Loucy (cell line): ENCODE results near the gene FAM83D.
A peak's percentile ranks its signal among the peaks of the same experiment; 100 is the strongest.
"Not testable (repeated sequence)": the region's sequence is repeated elsewhere in the genome, so short reads cannot be mapped to it uniquely, and the experiment has no call there.

Experiments used
- H2AFZ ChIP-seq: fragments of 200-600 bp; sonication (generic); 2 replicates; pipeline ENCODE4 v1.6.0; 2016; ENCODE audit warnings: antibody characterized with exemption, mild to moderate bottlenecking, low read length, moderate library complexity
- H3F3A ChIP-seq: fragments of 200-600 bp; 2 replicates; pipeline ENCODE4 v1.6.0; 2016; ENCODE audit warnings: antibody characterized with exemption, low read depth, mild to moderate bottlenecking
- H3K27me3 ChIP-seq: fragments of 200-600 bp; sonication (generic); 2 replicates; pipeline ENCODE4 v1.6.1; 2014; ENCODE audit warnings: low read length, mild to moderate bottlenecking; ENCODE audit not compliant: insufficient read depth, poor library complexity, severe bottlenecking
- H3K36me3 ChIP-seq: fragments of 200-600 bp; sonication (generic); 2 replicates; pipeline ENCODE4 v1.6.1; 2016; ENCODE audit warnings: low read length; ENCODE audit not compliant: insufficient read depth
- H3K4me1 ChIP-seq: fragments of 200-600 bp; sonication (generic); 2 replicates; pipeline ENCODE4 v1.5.1; 2014; ENCODE audit warnings: low read length, mild to moderate bottlenecking; ENCODE audit not compliant: insufficient read depth, poor library complexity, severe bottlenecking
- H3K4me2 ChIP-seq: fragments of 200-600 bp; sonication (generic); 2 replicates; pipeline ENCODE4 v1.6.0; 2014; ENCODE audit warnings: antibody characterized with exemption, low read length, low read depth, mild to moderate bottlenecking; ENCODE audit not compliant: poor library complexity, severe bottlenecking
- H3K4me3 ChIP-seq: fragments of 200-600 bp; sonication (generic); 2 replicates; pipeline ENCODE4 v1.5.1; 2014; ENCODE audit warnings: low read length, mild to moderate bottlenecking, mixed read lengths; ENCODE audit not compliant: poor library complexity, severe bottlenecking
- H3K79me2 ChIP-seq: fragments of 200-600 bp; sonication (generic); 2 replicates; pipeline ENCODE4 v1.6.1; 2014; ENCODE audit warnings: low read length; ENCODE audit not compliant: insufficient read depth
- H3K9ac ChIP-seq: fragments of 200-600 bp; sonication (generic); 2 replicates; pipeline ENCODE4 v1.6.0; 2014; ENCODE audit warnings: mild to moderate bottlenecking, low read depth, low read length, moderate library complexity; ENCODE audit not compliant: poor library complexity, severe bottlenecking
- H3K9me2 ChIP-seq: fragments of 200-600 bp; sonication (generic); replicated peaks from 2 replicates; pipeline ENCODE4 v1.6.1; 2016; ENCODE audit warnings: low read depth, low read length, mixed read lengths
- H3K9me3 ChIP-seq: fragments of 200-600 bp; sonication (generic); 2 replicates; pipeline ENCODE4 v1.6.1; 2014; ENCODE audit warnings: mild to moderate bottlenecking, antibody characterized with exemption, low read length, low read depth; ENCODE audit not compliant: insufficient read depth
- H4K20me1 ChIP-seq: fragments of 200-600 bp; sonication (generic); 2 replicates; pipeline ENCODE4 v1.6.0; 2014; ENCODE audit warnings: antibody characterized with exemption, low read length, mild to moderate bottlenecking; ENCODE audit not compliant: insufficient read depth, poor library complexity, severe bottlenecking
- CTCF ChIP-seq: fragments of 200-600 bp; sonication (generic); conservative IDR thresholded peaks from 2 replicates; pipeline ENCODE4 v1.5.1; 2014; ENCODE audit warnings: mild to moderate bottlenecking, antibody characterized with exemption, low read length
- EZH2phosphoT487 ChIP-seq: fragments of 200-600 bp; IDR thresholded peaks from 2 replicates; pipeline ENCODE4 v1.6.1; 2018; ENCODE audit warnings: antibody characterized with exemption, mild to moderate bottlenecking, moderate library complexity, borderline replicate concordance

The FAM83D gene

GRCh38 chr20:38991814-38992704 lies 65.8 kb downstream of the FAM83D start:
- Histone ChIP-seq H3K4me3 (no peak overlapping the region), H3K79me2 (no peaks in the 10 kb centered on the region), H3K9ac (no peak overlapping the region), H3K9me2 (no peaks in the 10 kb centered on the region), H3K4me1 (no peaks in the 10 kb centered on the region), H2AFZ (no peak overlapping the region), H3K4me2 (no peak overlapping the region), H3K27me3 (no peaks in the 10 kb centered on the region), H3K9me3 (no peaks in the 10 kb centered on the region), H4K20me1 (no peaks in the 10 kb centered on the region), H3F3A (no peaks in the 10 kb centered on the region), H3K36me3 (peaks cover 38% of the 10 kb centered on the region; the same call in 1 of the 2 replicates)
- no peak for TF ChIP-seq EZH2phosphoT487

- Histone ChIP-seq H4K20me1 (no peaks in the 10 kb centered on the region), H3K9me2 (no peaks in the 10 kb centered on the region), H3F3A (no peaks in the 10 kb centered on the region), H2AFZ (no peak overlapping the region), H3K9ac (no peak overlapping the region), H3K4me1 (peaks cover 24% of the 10 kb centered on the region), H3K36me3 (peaks cover 27% of the 10 kb centered on the region; the same call in 1 of the 2 replicates), H3K79me2 (no peaks in the 10 kb centered on the region), H3K9me3 (no peaks in the 10 kb centered on the region), H3K4me3 (no peak overlapping the region), H3K4me2 (no peak overlapping the region), H3K27me3 (no peaks in the 10 kb centered on the region)
- TF ChIP-seq EZH2phosphoT487, result no peak
- no peak for TF ChIP-seq CTCF
Measured at GRCh38 chr20:38995536-38996044, 69.4 kb downstream of the FAM83D start.

GRCh38 chr20:38996866-38997265 lies 70.6 kb downstream of the FAM83D start:
- H3K9me2 ChIP-seq, H3K4me3 ChIP-seq, H3K9me3 ChIP-seq, H3F3A ChIP-seq, H3K9ac ChIP-seq, H3K27me3 ChIP-seq, H2AFZ ChIP-seq, H4K20me1 ChIP-seq, H3K4me2 ChIP-seq, H3K79me2 ChIP-seq: not testable (repeated sequence)
- H3K36me3 ChIP-seq, result peaks cover 32% of the 10 kb centered on the region; the same call in 1 of the 2 replicates
- H3K4me1 ChIP-seq, result peaks cover 24% of the 10 kb centered on the region

- no peaks in the 10 kb centered on the region for H3K27me3 ChIP-seq
- no peaks in the 10 kb centered on the region for H3K79me2 ChIP-seq
- no peak overlapping the region for H2AFZ ChIP-seq
- H3F3A ChIP-seq, result no peaks in the 10 kb centered on the region
- TF ChIP-seq EZH2phosphoT487 (no peak), CTCF (peak; percentile 27; the same call in 1 of the 2 replicates)
- peaks cover 38% of the 10 kb centered on the region; the same call in 1 of the 2 replicates for H3K36me3 ChIP-seq
- H4K20me1 ChIP-seq, result no peaks in the 10 kb centered on the region
- no peaks in the 10 kb centered on the region for H3K9me2 ChIP-seq
- H3K4me2 ChIP-seq, result no peak overlapping the region
- peaks cover 24% of the 10 kb centered on the region for H3K4me1 ChIP-seq
- no peak overlapping the region for H3K4me3 ChIP-seq
- no peak overlapping the region for H3K9ac ChIP-seq
- no peaks in the 10 kb centered on the region for H3K9me3 ChIP-seq
Measured at GRCh38 chr20:38997622-38998021, 71.4 kb downstream of the FAM83D start.
